ENCODE results near the gene SMIM35.

DNA sequence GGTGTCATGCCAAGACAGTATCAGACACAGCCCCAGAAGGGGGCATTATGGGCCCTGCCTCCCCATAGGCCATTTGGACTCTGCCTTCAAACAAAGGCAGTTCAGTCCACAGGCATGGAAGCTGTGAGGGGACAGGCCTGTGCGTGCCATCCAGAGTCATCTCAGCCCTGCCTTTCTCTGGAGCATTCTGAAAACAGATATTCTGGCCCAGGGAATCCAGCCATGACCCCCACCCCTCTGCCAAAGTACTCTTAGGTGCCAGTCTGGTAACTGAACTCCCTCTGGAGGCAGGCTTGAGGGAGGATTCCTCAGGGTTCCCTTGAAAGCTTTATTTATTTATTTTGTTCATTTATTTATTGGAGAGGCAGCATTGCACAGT lies 85.9 kb downstream of the SMIM35 start:
- TF ChIP-seq, protein P1, sequence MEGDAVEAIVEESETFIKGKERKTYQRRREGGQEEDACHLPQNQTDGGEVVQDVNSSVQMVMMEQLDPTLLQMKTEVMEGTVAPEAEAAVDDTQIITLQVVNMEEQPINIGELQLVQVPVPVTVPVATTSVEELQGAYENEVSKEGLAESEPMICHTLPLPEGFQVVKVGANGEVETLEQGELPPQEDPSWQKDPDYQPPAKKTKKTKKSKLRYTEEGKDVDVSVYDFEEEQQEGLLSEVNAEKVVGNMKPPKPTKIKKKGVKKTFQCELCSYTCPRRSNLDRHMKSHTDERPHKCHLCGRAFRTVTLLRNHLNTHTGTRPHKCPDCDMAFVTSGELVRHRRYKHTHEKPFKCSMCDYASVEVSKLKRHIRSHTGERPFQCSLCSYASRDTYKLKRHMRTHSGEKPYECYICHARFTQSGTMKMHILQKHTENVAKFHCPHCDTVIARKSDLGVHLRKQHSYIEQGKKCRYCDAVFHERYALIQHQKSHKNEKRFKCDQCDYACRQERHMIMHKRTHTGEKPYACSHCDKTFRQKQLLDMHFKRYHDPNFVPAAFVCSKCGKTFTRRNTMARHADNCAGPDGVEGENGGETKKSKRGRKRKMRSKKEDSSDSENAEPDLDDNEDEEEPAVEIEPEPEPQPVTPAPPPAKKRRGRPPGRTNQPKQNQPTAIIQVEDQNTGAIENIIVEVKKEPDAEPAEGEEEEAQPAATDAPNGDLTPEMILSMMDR (IDR thresholded peaks at IDR 0.05; ENCODE audit: low read depth, low read length): 0 out of 2 replicates have a peak, but pooled peaks have one; percentile 5
- no peak for TF ChIP-seq EZH2phosphoT487 (IDR thresholded peaks at IDR 0.05; ENCODE audit: low read depth)
